ENCODE measurements around the gene TASP1.

The TASP1 gene

GRCh38 chr20:13510837-13511488, 127.8 kb downstream of the TASP1 start:
- TF ChIP-seq CTCF (IDR thresholded peaks at IDR 0.05; ENCODE audit: extremely low read depth, insufficient read depth, missing control alignments) = no peak
- no peak for DNase-seq (ENCODE audit: low spot score)
- in situ Hi-C loops (cut with MboI; ENCODE audit: low pct_unique_long_range_greater_than_20kb, low sequenced_read_pairs, unreplicated experiment) = no loop called here

- DNase-seq (ENCODE audit: low spot score) = no peak
- no peak for TF ChIP-seq CTCF (IDR thresholded peaks at IDR 0.05; ENCODE audit: extremely low read depth, insufficient read depth, missing control alignments)
- in situ Hi-C loops (cut with MboI; ENCODE audit: low pct_unique_long_range_greater_than_20kb, low sequenced_read_pairs, unreplicated experiment) = no loop called here
These were observed 131.1 kb downstream of the TASP1 start for GRCh38 chr20:13507646-13508045.

- no peak for DNase-seq (ENCODE audit: low spot score)
- in situ Hi-C loops (cut with MboI; ENCODE audit: low pct_unique_long_range_greater_than_20kb, low sequenced_read_pairs, unreplicated experiment) = no loop called here
- no peak for TF ChIP-seq CTCF (IDR thresholded peaks at IDR 0.05; ENCODE audit: extremely low read depth, insufficient read depth, missing control alignments)
These were observed 137.2 kb downstream of the TASP1 start for GRCh38 chr20:13501500-13501899.

- no peak for DNase-seq (ENCODE audit: low spot score)
- in situ Hi-C loops (cut with MboI; ENCODE audit: low pct_unique_long_range_greater_than_20kb, low sequenced_read_pairs, unreplicated experiment) = no loop called here
- TF ChIP-seq CTCF (IDR thresholded peaks at IDR 0.05; ENCODE audit: extremely low read depth, insufficient read depth, missing control alignments) = no peak
These were observed 144.7 kb downstream of the TASP1 start for GRCh38 chr20:13494019-13494418.

- in situ Hi-C loops (cut with MboI; ENCODE audit: low pct_unique_long_range_greater_than_20kb, low sequenced_read_pairs, unreplicated experiment) = no loop called here
- DNase-seq (ENCODE audit: low spot score) = no peak
- TF ChIP-seq CTCF (IDR thresholded peaks at IDR 0.05; ENCODE audit: extremely low read depth, insufficient read depth, missing control alignments) = no peak
These were observed 145.6 kb downstream of the TASP1 start for GRCh38 chr20:13493143-13493542.

- TF ChIP-seq CTCF (IDR thresholded peaks at IDR 0.05; ENCODE audit: extremely low read depth, insufficient read depth, missing control alignments) = no peak
- no peak for DNase-seq (ENCODE audit: low spot score)
- in situ Hi-C loops (cut with MboI; ENCODE audit: low pct_unique_long_range_greater_than_20kb, low sequenced_read_pairs, unreplicated experiment) = no loop called here
These were observed 146.7 kb downstream of the TASP1 start for GRCh38 chr20:13492001-13492481.
